ENCODE data around the gene CEP350. TPM values are rescaled to one million over a fixed set of nuclear protein-coding genes. Genes with fewer than 3 reads are reported as not detected.
A peak's percentile ranks its signal among the peaks of the same experiment; 100 is the strongest.

Gene CEP350
- total RNA-seq, 2 experiments from 2014 or later: 31.7 to 34.2 TPM

DNA sequence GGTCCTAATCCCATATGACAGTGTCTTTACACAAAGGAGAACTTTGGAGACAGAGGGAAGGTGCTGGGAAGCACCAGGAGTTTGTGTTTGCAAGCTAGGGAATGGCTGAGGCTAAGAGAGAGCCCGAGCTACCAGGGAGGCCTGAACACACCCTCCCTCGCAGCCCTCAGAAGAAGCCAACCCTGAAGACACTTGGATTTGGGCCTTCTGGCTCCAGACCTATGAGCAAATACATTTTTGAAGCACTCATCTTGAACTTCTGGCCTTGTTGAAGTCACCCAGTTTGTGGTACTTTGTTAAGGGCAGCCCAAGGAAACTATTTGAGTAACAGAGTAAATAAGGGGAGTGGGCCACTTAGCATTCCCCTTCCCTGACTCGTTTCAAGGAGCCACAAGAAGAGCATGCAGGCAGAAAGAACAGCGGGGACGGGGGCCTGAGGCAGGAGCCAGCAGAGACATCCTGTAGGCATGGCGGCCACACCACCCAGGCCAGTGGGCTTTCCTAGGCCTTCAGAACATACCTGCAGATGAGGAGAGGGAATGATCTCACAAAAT is 186.8 kb downstream of the CEP350 start:
- H3K4me1 Mint-ChIP-seq (ENCODE audit: low read depth): no peaks in the 10 kb centered on the region
- H3K9me3 Mint-ChIP-seq: peaks cover 4% of the 10 kb centered on the region
- H3K27ac Mint-ChIP-seq: no peak overlapping the region
- DNase-seq: no peak
- H3K36me3 Mint-ChIP-seq: no peaks in the 10 kb centered on the region
- CTCF ChIA-PET: no interaction called here
- intact Hi-C loops (cut with micrococcal nuclease): no loop called here
- H3K4me3 Mint-ChIP-seq: no peak overlapping the region
- H3K27me3 Mint-ChIP-seq: peaks cover 4% of the 10 kb centered on the region
- POLR2A ChIA-PET: no interaction called here

DNA sequence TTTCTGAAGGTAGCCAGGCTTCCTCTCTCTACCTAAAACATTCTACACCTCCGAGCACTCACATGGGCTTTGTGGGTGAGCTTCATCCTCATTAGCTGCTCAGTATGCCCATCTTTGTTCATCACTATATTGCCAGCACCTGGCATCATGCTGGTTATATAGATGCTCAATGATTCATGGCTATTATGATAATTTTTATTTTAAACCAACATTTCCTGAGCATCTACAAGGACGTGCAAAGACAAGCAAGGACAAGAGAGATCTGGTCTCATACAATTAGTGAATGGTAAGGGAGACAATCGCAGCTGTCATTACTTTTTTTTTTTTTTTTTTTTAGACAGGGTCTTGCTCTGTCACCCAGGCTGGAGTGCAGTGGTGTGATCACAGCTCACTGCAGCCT is 188.7 kb downstream of the CEP350 start:
- H3K27me3 Mint-ChIP-seq: no peaks in the 10 kb centered on the region
- POLR2A ChIA-PET: no interaction called here
- CTCF ChIA-PET: no interaction called here
- H3K9me3 Mint-ChIP-seq: no peaks in the 10 kb centered on the region
- no peak overlapping the region for H3K4me3 Mint-ChIP-seq
- H3K4me1 Mint-ChIP-seq (ENCODE audit: low read depth): no peaks in the 10 kb centered on the region
- DNase-seq: no peak
- no peak overlapping the region for H3K27ac Mint-ChIP-seq
- H3K36me3 Mint-ChIP-seq: no peaks in the 10 kb centered on the region
- intact Hi-C loops (cut with micrococcal nuclease): no loop called here

DNA sequence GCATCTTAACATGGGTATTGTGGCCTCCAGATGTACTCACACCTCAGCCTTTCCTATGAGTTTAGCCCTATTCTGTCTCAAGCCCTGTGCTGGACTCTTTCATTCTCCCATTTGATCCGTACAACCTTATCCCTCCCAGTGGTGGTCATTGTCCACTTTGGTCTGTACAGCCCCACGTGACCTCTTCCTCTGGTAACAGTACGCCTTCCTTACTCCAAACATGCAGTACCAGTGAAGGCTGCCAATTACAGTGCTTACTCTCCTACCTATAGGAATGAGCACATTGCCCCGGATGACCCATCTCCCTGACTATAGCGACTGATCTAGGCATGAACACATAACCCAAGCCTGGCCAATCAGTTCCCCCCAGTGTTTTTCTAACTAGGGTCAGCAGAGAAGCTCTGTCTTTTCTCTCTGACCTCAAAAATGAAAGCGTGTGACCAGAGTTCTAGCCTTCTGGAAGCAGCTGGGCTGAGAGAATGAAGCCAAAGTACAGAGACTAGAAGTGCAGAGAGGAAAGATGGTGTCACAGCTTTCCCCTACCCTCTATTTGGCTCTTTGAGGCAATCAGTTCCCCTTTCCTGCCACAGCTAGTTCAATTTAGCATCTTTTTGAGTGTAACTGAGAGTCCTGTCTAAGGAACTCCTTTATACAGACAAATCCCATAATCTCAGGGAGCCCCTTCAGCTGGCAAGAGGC is 190.2 kb downstream of the CEP350 start:
- intact Hi-C loops (cut with micrococcal nuclease): no loop called here
- POLR2A ChIA-PET: no interaction called here
- H3K9me3 Mint-ChIP-seq: no peaks in the 10 kb centered on the region
- no peaks in the 10 kb centered on the region for H3K36me3 Mint-ChIP-seq
- no peak for DNase-seq
- H3K27ac Mint-ChIP-seq: no peak overlapping the region
- no peaks in the 10 kb centered on the region for H3K27me3 Mint-ChIP-seq
- no peaks in the 10 kb centered on the region for H3K4me1 Mint-ChIP-seq (ENCODE audit: low read depth)
- H3K4me3 Mint-ChIP-seq: no peak overlapping the region
- CTCF ChIA-PET: interaction anchor here (1.7 kb wide), 1 partner anchor 34 kb away, joined by 6 read pairs; no protein-coding TSS in a partner anchor

DNA sequence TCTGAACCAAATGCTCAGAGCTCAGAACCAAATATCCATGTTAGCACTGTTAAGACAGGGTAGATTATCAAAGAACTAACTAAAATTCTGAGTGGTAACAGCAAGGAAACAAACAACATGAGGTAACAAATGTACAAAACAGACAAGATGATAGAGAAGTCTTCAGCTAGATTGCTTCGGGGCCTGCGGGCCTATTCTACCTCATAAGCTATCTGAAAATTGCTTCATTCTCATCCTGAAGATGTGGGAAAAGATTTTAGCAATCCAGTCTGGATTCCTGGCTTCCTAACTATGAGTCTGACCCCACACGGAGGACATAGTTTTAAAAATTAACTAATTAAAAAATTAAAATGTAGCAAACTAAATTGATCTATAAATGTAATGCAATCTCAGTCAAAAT is 190.8 kb downstream of the CEP350 start:
- CTCF ChIA-PET: interaction anchor here (1.7 kb wide), 1 partner anchor 33 kb away, joined by 6 read pairs; no protein-coding TSS in a partner anchor
- POLR2A ChIA-PET: no interaction called here
- H3K27ac Mint-ChIP-seq: no peak overlapping the region
- H3K4me3 Mint-ChIP-seq: no peak overlapping the region
- no peaks in the 10 kb centered on the region for H3K36me3 Mint-ChIP-seq
- no peaks in the 10 kb centered on the region for H3K9me3 Mint-ChIP-seq
- H3K27me3 Mint-ChIP-seq: no peaks in the 10 kb centered on the region
- no peaks in the 10 kb centered on the region for H3K4me1 Mint-ChIP-seq (ENCODE audit: low read depth)
- intact Hi-C loops (cut with micrococcal nuclease): no loop called here
- no peak for DNase-seq

DNA sequence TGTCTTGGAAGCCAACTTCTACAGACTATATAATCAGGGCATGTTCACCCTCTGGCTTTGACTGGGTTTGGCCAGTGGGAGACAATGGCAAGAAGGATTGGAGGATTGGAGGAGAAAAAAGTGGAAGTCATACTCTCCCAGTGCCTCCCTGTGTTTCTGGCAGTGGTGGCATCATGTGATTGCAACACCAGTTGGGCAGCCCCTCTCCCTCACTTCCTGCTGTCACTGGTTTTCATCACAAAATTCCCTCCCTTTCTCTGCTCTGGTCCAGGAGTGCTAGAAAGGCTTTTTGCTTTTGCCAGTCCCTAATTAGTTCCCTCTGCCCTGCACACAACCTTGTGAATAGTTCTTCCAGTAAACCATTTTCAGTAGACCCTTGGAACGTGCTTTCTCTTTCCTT is 196.4 kb downstream of the CEP350 start:
- H3K9me3 Mint-ChIP-seq: no peaks in the 10 kb centered on the region
- no peak for DNase-seq
- H3K27ac Mint-ChIP-seq: no peak overlapping the region
- intact Hi-C loops (cut with micrococcal nuclease): loop anchor here (10.0 kb wide), 1 partner anchor 336 kb away; no protein-coding TSS in a partner anchor
- H3K36me3 Mint-ChIP-seq: no peaks in the 10 kb centered on the region
- H3K4me1 Mint-ChIP-seq (ENCODE audit: low read depth): peaks cover 10% of the 10 kb centered on the region
- POLR2A ChIA-PET: no interaction called here
- no peak overlapping the region for H3K4me3 Mint-ChIP-seq
- CTCF ChIA-PET: no interaction called here
- no peaks in the 10 kb centered on the region for H3K27me3 Mint-ChIP-seq

DNA sequence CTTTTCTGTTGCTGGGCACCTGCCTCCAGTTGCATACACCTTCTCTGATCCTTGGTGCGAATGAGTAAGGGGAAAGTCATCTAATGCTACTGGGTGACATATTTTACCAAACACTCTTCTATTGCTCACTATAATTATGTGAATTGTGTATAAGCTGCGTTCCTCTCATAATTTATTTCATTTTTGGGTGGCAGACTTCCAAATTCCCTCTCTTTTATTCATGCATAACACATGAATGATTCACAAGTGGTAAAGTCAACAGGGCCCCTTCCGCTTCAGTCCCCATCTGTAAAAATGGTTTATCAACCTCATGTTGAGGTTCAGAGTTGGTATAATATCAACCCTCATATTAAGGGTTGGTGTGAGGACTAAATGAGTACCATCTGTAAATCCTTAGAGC is 196.9 kb downstream of the CEP350 start:
- Mint-ChIP-seq H3K4me3 (no peak overlapping the region), H3K4me1 (ENCODE audit: low read depth) (peaks cover 15% of the 10 kb centered on the region)
- POLR2A ChIA-PET: no interaction called here

DNA sequence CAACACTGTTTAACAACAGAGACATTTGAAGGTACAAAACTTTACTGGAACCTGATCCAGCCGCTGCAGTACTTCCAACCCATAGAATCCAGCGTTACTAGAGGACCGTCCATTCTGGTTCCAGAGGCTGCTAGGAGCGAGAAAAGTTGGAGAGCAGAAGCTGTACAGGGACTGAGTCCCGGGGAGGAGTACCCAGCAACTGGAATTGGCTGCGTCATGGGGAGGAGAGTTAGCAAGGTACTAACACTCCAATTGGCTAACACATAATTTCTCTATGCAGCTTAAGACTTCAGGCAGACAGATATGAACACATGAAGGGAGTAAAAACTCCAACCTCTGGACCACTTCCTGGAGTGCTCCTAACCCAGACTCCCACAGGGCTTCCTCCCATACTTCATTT is 198.0 kb downstream of the CEP350 start:
- Mint-ChIP-seq H3K4me3 (no peak overlapping the region), H3K4me1 (ENCODE audit: low read depth) (peaks cover 23% of the 10 kb centered on the region), H3K27ac (no peak overlapping the region), H3K36me3 (no peaks in the 10 kb centered on the region), H3K27me3 (no peaks in the 10 kb centered on the region), H3K9me3 (no peaks in the 10 kb centered on the region)
- DNase-seq: no peak
- ChIA-PET CTCF (no interaction called here), POLR2A (no interaction called here)
- intact Hi-C loops (cut with micrococcal nuclease): loop anchor here (10.0 kb wide), 1 partner anchor 338 kb away; no protein-coding TSS in a partner anchor

More for the DNA sequence above, 196.9 kb downstream of the CEP350 start:
- Mint-ChIP-seq H3K36me3 (no peaks in the 10 kb centered on the region), H3K27me3 (no peaks in the 10 kb centered on the region), H3K27ac (no peak overlapping the region), H3K9me3 (no peaks in the 10 kb centered on the region)
- intact Hi-C loops (cut with micrococcal nuclease): loop anchor here (10.0 kb wide), 1 partner anchor 337 kb away; no protein-coding TSS in a partner anchor
- CTCF ChIA-PET: no interaction called here
- no peak for DNase-seq

DNA sequence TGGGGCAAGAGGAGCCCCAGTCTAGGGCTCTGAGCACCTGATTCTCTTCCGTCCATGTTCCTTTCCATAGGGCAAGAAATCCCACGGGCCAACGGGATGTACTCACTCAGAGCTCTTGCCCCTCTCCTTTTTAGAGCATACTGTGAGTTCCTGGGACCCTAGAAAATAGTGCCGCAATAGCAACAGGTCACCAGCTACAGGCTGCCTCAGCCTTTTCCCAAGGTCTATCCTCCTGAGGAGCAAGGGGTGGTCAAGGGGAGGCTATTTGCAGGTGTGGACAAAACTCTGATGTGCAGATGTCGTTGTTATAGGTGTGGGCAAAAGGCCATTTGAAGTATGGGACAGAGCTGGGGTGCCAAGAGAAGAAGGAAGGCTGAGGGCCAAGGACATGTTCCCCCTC is 198.4 kb downstream of the CEP350 start:
- ChIA-PET POLR2A (no interaction called here), CTCF (interaction anchor here (1.2 to 2.1 kb wide), 2 partner anchors 15 to 27 kb away, joined by 3 to 10 read pairs; no protein-coding TSS in a partner anchor)
- DNase-seq: no peak
- Mint-ChIP-seq H3K27me3 (no peaks in the 10 kb centered on the region), H3K9me3 (no peaks in the 10 kb centered on the region), H3K36me3 (no peaks in the 10 kb centered on the region), H3K4me1 (ENCODE audit: low read depth) (peaks cover 23% of the 10 kb centered on the region), H3K27ac (no peak overlapping the region), H3K4me3 (no peak overlapping the region)
- intact Hi-C loops (cut with micrococcal nuclease): loop anchor here (10.0 kb wide), 1 partner anchor 338 kb away; no protein-coding TSS in a partner anchor

DNA sequence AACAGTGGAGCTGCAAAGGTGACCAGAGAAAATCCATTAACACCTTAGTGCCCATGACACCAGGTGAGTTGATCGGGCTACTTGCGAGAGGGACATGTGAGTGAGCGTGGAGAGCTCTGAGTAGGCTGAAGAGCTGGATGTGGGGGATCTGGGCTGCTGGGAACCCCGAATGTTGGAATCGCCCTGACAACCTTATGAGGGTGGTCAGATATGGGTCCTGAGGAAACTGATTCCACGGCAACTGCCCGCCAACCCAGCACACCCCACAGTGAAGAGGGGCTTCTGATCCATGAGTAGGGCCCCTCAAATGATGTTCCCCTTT is 199.4 kb downstream of the CEP350 start:
- Mint-ChIP-seq H3K4me3 (peak overlapping the region; percentile 89), H3K27me3 (no peaks in the 10 kb centered on the region), H3K4me1 (ENCODE audit: low read depth) (peaks cover 23% of the 10 kb centered on the region), H3K36me3 (no peaks in the 10 kb centered on the region), H3K27ac (peak overlapping the region; percentile 73), H3K9me3 (no peaks in the 10 kb centered on the region)
- DNase-seq: no peak
- ChIA-PET POLR2A (interaction anchor here (0.6 kb wide), 1 partner anchor 162 kb away, joined by 3 read pairs; no protein-coding TSS in a partner anchor), CTCF (interaction anchor here (0.8 to 2.1 kb wide), 4 partner anchors 14 to 27 kb away, joined by 3 to 10 read pairs (median 4); no protein-coding TSS in a partner anchor)
- intact Hi-C loops (cut with micrococcal nuclease): loop anchor here (1.0 to 10.0 kb wide), 4 partner anchors 27 to 339 kb away; partner anchors contain the start of gene CEP350

DNA sequence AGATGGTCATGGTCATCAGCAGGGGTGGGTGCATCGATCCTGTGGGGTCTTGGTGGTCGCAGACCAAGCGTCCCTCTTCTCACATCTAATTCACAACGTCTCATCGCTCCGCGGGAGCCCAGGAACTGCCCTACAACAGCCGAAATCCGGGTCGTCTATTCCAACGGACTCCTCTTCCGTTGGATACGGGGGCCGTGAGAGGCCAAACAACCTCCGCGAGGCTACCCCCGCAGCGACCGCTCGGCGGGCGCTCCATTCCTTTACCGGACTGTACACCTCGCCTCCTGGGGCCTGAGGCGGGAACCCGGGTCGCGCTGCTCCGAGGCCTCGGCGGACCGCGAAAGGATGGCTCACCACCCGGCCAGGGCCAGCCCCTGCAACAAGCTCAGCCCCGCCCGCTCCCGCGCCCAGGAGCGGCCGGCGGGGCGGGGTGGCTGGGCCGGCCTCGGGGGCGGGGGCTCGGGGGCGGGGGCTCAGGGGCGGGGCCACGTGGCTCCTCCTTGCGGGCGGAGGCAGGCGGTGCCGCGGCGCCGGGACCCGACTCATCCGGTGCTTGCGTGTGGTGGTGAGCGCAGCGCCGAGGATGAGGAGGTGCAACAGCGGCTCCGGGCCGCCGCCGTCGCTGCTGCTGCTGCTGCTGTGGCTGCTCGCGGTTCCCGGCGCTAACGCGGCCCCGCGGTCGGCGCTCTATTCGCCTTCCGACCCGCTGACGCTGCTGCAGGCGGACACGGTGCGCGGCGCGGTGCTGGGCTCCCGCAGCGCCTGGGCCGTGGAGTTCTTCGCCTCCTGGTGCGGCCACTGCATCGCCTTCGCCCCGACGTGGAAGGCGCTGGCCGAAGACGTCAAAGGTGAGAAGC is 199.9 kb downstream of the CEP350 start, which contains the start of gene QSOX1:
TSS of gene QSOX1 (plus strand) at position 545 of the 857 bp plus-strand sequence. CDS start at position 584, 39 bp downstream.
- peak; percentile 93 for DNase-seq
- ChIA-PET CTCF (interaction anchor here (0.8 to 2.1 kb wide), 6 partner anchors 14 to 340 kb away, joined by 3 to 10 read pairs (median 3); no protein-coding TSS in a partner anchor), POLR2A (interaction anchor here (1.2 to 1.5 kb wide), 2 partner anchors 14 to 272 kb away, joined by 3 to 4 read pairs; partner anchors contain the start of gene TOR1AIP1)
- H3K27me3 Mint-ChIP-seq: no peaks in the 10 kb centered on the region
- H3K4me3 Mint-ChIP-seq: peak within 1 kb of the TSS; percentile 89
- H3K27ac Mint-ChIP-seq: peak within 1 kb of the TSS; percentile 73
- no peaks in the 10 kb centered on the region for H3K36me3 Mint-ChIP-seq
- H3K4me1 Mint-ChIP-seq (ENCODE audit: low read depth): peaks cover 26% of the 10 kb centered on the region
- intact Hi-C loops (cut with micrococcal nuclease): loop anchor here (1.0 to 10.0 kb wide), 5 partner anchors 28 to 478 kb away; partner anchors contain the start of genes CEP350 and XPR1
- H3K9me3 Mint-ChIP-seq: no peaks in the 10 kb centered on the region

DNA sequence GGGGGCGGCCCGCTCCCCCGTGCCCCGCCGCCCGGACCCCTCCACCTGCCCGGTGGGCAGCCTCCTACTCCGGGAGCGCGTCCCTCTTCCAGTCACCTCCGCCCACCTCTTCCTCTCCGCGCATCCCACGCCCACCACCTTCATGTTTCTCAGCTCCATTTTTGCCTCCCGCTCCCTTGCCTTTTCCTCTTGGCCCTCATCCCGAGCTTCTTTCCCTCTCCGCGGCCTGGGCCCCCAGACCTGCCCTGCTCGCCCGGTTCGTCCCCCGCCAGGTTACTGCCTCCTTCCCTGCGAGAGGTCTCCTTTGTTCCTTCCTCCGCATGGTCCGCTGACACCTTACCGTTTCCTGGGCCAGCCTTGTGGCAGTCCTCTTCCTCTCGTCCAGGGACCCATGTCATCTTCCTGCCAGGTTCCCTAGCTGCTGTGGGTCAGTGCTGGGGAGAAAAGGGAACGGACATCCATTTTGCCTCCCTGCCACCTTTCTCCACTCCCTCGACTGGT is 200.6 kb downstream of the CEP350 start:
- intact Hi-C loops (cut with micrococcal nuclease): loop anchor here (2.0 to 10.0 kb wide), 3 partner anchors 28 to 477 kb away; partner anchors contain the start of gene XPR1
- H3K9me3 Mint-ChIP-seq: no peaks in the 10 kb centered on the region
- H3K4me1 Mint-ChIP-seq (ENCODE audit: low read depth): peaks cover 31% of the 10 kb centered on the region
- peak; percentile 52 for DNase-seq
- POLR2A ChIA-PET: interaction anchor here (0.9 to 1.5 kb wide), 3 partner anchors 14 to 273 kb away, joined by 3 to 4 read pairs (median 3); partner anchors contain the start of gene TOR1AIP1
- no peaks in the 10 kb centered on the region for H3K36me3 Mint-ChIP-seq
- peak overlapping the region; percentile 80 for H3K4me3 Mint-ChIP-seq
- H3K27me3 Mint-ChIP-seq: no peaks in the 10 kb centered on the region
- peak overlapping the region; percentile 66 for H3K27ac Mint-ChIP-seq
- CTCF ChIA-PET: interaction anchor here (0.7 to 3.5 kb wide), 5 partner anchors 13 to 341 kb away, joined by 3 to 15 read pairs (median 3); no protein-coding TSS in a partner anchor

All from activated CD4-positive, alpha-beta memory T cell treated with anti-CD3 and anti-CD28 coated beads for 36 hours (primary cell).